KMS-11 (cell line): ENCODE results near the gene HMGN4.

Source experiments
- H2AFZ ChIP-seq: fragments of 200-600 bp; sonication (generic); 2 replicates; pipeline ENCODE4 v1.6.1; 2016; ENCODE audit warnings: antibody characterized with exemption, mixed run types, low read depth
- H3K27ac ChIP-seq: fragments of 200-600 bp; sonication (generic); 2 replicates; pipeline ENCODE4 v1.6.1; 2016; ENCODE audit warnings: mild to moderate bottlenecking, mixed run types
- H3K27me3 ChIP-seq: fragments of 200-600 bp; sonication (generic); 2 replicates; pipeline ENCODE4 v1.6.1; 2017; ENCODE audit warnings: mild to moderate bottlenecking, low read depth, mixed run types, moderate library complexity; ENCODE audit not compliant: insufficient read depth
- H3K36me3 ChIP-seq: fragments of 200-600 bp; sonication (generic); 2 replicates; pipeline ENCODE4 v1.6.1; 2017; ENCODE audit warnings: mild to moderate bottlenecking, mixed run types; ENCODE audit not compliant: insufficient read depth
- H3K4me1 ChIP-seq: fragments of 200-600 bp; sonication (generic); 2 replicates; pipeline ENCODE4 v1.6.1; 2016; ENCODE audit warnings: mild to moderate bottlenecking, low read depth, mixed run types; ENCODE audit not compliant: poor library complexity, severe bottlenecking
- H3K4me2 ChIP-seq: fragments of 200-600 bp; sonication (generic); 2 replicates; pipeline ENCODE4 v1.7.0; 2016; ENCODE audit warnings: mild to moderate bottlenecking, mixed run types
- H3K4me3 ChIP-seq: fragments of 200-600 bp; sonication (generic); IDR thresholded peaks from 2 replicates; pipeline ENCODE4 v1.6.1; 2017; ENCODE audit warnings: low read depth, low read length, mixed read lengths; ENCODE audit not compliant: insufficient read depth
- H3K79me2 ChIP-seq: fragments of 200-600 bp; sonication (generic); 2 replicates; pipeline ENCODE4 v1.6.1; 2016; ENCODE audit warnings: low read depth, mixed run types; ENCODE audit not compliant: insufficient read depth
- H3K9ac ChIP-seq: fragments of 200-600 bp; sonication (generic); 2 replicates; pipeline ENCODE4 v1.6.1; 2016; ENCODE audit warnings: mild to moderate bottlenecking, mixed run types
- H4K20me1 ChIP-seq: fragments of 200-600 bp; sonication (generic); 2 replicates; pipeline ENCODE4 v1.6.1; 2016; ENCODE audit warnings: mild to moderate bottlenecking, mixed run types; ENCODE audit not compliant: insufficient read depth
- CTCF ChIP-seq: fragments of 200-600 bp; sonication (generic); conservative IDR thresholded peaks from 2 replicates; pipeline ENCODE4 v1.6.1; 2017; ENCODE audit warnings: low read depth, mild to moderate bottlenecking, antibody characterized with exemption, low read length, moderate library complexity, mixed read lengths

The HMGN4 gene

GRCh38 chr6:26594131-26594498 is 55.9 kb downstream of the HMGN4 start:
- no peak overlapping the region for H2AFZ ChIP-seq
- H3K9ac ChIP-seq, result no peak overlapping the region
- no peaks in the 10 kb centered on the region for H3K36me3 ChIP-seq
- peaks cover 20% of the 10 kb centered on the region for H3K4me1 ChIP-seq
- no peak overlapping the region for H3K4me2 ChIP-seq
- H3K4me3 ChIP-seq, result no peak overlapping the region
- TF ChIP-seq CTCF, result no peak
- H4K20me1 ChIP-seq, result no peaks in the 10 kb centered on the region
- no peak overlapping the region for H3K27ac ChIP-seq
- H3K27me3 ChIP-seq, result no peaks in the 10 kb centered on the region
- H3K79me2 ChIP-seq, result peaks cover 16% of the 10 kb centered on the region

- Histone ChIP-seq H3K4me1 (peaks cover 28% of the 10 kb centered on the region), H3K27ac (peak overlapping the region; percentile 57; the same call in 1 of the 2 replicates), H3K4me2 (peak overlapping the region; percentile 93), H3K9ac (no peak overlapping the region), H3K4me3 (no peak overlapping the region), H2AFZ (peak overlapping the region; percentile 78), H3K36me3 (no peaks in the 10 kb centered on the region), H3K27me3 (no peaks in the 10 kb centered on the region), H4K20me1 (no peaks in the 10 kb centered on the region), H3K79me2 (peaks cover 16% of the 10 kb centered on the region)
- TF ChIP-seq CTCF, result no peak
These were observed 56.8 kb downstream of the HMGN4 start for GRCh38 chr6:26594730-26595632.

GRCh38 chr6:26595669-26596269 is 57.6 kb downstream of the HMGN4 start:
- TF ChIP-seq CTCF, result peak; percentile 96
- Histone ChIP-seq H3K27ac (peak overlapping the region; percentile 57; the same call in 1 of the 2 replicates), H3K4me1 (peaks cover 28% of the 10 kb centered on the region), H3K79me2 (peaks cover 16% of the 10 kb centered on the region), H3K36me3 (no peaks in the 10 kb centered on the region), H3K4me2 (peak overlapping the region; percentile 93), H4K20me1 (no peaks in the 10 kb centered on the region), H2AFZ (peak overlapping the region; percentile 78), H3K27me3 (no peaks in the 10 kb centered on the region), H3K4me3 (no peak overlapping the region), H3K9ac (peak overlapping the region; percentile 48; the same call in 1 of the 2 replicates)
